H1 (cell line): ENCODE data around the gene TMEM115. TPM values are rescaled to one million over a fixed set of nuclear protein-coding genes. Genes with fewer than 3 reads are reported as not detected.

Experiments used
- CTCF ChIA-PET: fragments of 300-600 bp; sonication (Branson Sonifier 250); formaldehyde crosslinking; loops from one replicate; lab custom pipeline; 2021; ENCODE audit not compliant: partially characterized antibody; lab: Charles Lee
- POLR2A ChIA-PET: fragments of 300-600 bp; sonication (Branson Sonifier 250); formaldehyde crosslinking; loops from one replicate; lab custom pipeline; 2021; ENCODE audit warnings: inconsistent platforms; ENCODE audit not compliant: partially characterized antibody; lab: Charles Lee
- DNase-seq, 2 experiments: peaks; one replicate each; pipeline versions ENCODE4 v3.0.0 to v3.0.0-alpha.2; 2010 to 2022; ENCODE audit warnings: low spot score in 2 of 2, low read depth in 1 of 2, mixed read lengths in 1 of 2
- FAIRE-seq: peaks from 2 replicates; lab custom pipeline; 2011; peaks lifted over from hg19 to GRCh38; lab: Jason Lieb, UNC
- H2AFZ ChIP-seq: 2 replicates; pipeline ENCODE4 v1.8.1; 2012; ENCODE audit warnings: low read length, inconsistent platforms
- H2AK5ac ChIP-seq: 2 replicates; pipeline ENCODE4 v1.6.1; 2013; ENCODE audit warnings: low read depth, low read length
- H2BK120ac ChIP-seq: replicated peaks from 2 replicates; pipeline ENCODE3; 2013; ENCODE audit warnings: low read depth, low read length, inconsistent platforms
- H2BK12ac ChIP-seq: 2 replicates; pipeline ENCODE4 v1.6.1; 2013; ENCODE audit warnings: low read depth, low read length
- H2BK15ac ChIP-seq: 2 replicates; pipeline ENCODE4 v1.6.1; 2013; ENCODE audit warnings: low read length
- H2BK20ac ChIP-seq: 2 replicates; pipeline ENCODE4 v1.6.1; 2013; ENCODE audit warnings: low read length
- H2BK5ac ChIP-seq: 2 replicates; pipeline ENCODE4 v1.6.1; 2013; ENCODE audit warnings: low read depth, low read length
- H3K14ac ChIP-seq: 2 replicates; pipeline ENCODE4 v1.6.1; 2013; ENCODE audit warnings: inconsistent platforms; ENCODE audit not compliant: insufficient read length
- H3K18ac ChIP-seq: 2 replicates; pipeline ENCODE4 v1.6.1; 2013; ENCODE audit warnings: low read length; ENCODE audit errors: extremely low read depth
- H3K23ac ChIP-seq: 2 replicates; pipeline ENCODE4 v1.6.1; 2013; ENCODE audit warnings: inconsistent platforms; ENCODE audit not compliant: insufficient read length
- H3K23me2 ChIP-seq: 2 replicates; pipeline ENCODE4 v1.6.1; 2013; ENCODE audit warnings: low read depth, low read length
- H3K27ac ChIP-seq: 2 replicates; pipeline ENCODE4 v1.6.1; 2011; ENCODE audit warnings: low read depth, low read length, inconsistent platforms
- H3K27me3 ChIP-seq, 4 experiments: replicated peaks in 1 of 4; 1 replicate in 1 of 4; 2 replicates in 3 of 4; pipeline versions ENCODE4 v1.6.1 to v1.8.1; 2011 to 2013; ENCODE audit warnings: low read length in 3 of 4, mild to moderate bottlenecking in 3 of 4, inconsistent platforms in 2 of 4, mixed read lengths in 2 of 4, moderate library complexity in 1 of 4; ENCODE audit not compliant: control insufficient read depth in 3 of 4, insufficient read depth in 3 of 4; ENCODE audit errors: extremely low read depth in 1 of 4
- H3K36me3 ChIP-seq, 4 experiments: 2 replicates each; pipeline versions ENCODE4 v1.6.1 to v1.8.1; 2011 to 2013; ENCODE audit warnings: mild to moderate bottlenecking in 4 of 4, low read length in 3 of 4, moderate library complexity in 2 of 4, control low read depth in 1 of 4, inconsistent platforms in 1 of 4; ENCODE audit not compliant: insufficient read depth in 4 of 4, control insufficient read depth in 2 of 4
- H3K4ac ChIP-seq: replicated peaks from 2 replicates; pipeline ENCODE3; 2013; ENCODE audit warnings: low read length, low read depth, mixed read lengths, inconsistent platforms; ENCODE audit not compliant: insufficient read length
- H3K4me1 ChIP-seq, 4 experiments: replicated peaks in 1 of 4; 1 replicate in 1 of 4; 2 replicates in 3 of 4; pipeline versions ENCODE4 v1.6.1 to v1.8.1; 2011 to 2013; ENCODE audit warnings: low read length in 3 of 4, inconsistent platforms in 2 of 4, mixed read lengths in 1 of 4; ENCODE audit not compliant: insufficient read depth in 4 of 4, control insufficient read depth in 3 of 4
- H3K4me2 ChIP-seq, 2 experiments: 2 replicates each; pipeline versions ENCODE4 v1.6.1 to v1.8.1; 2011 to 2013; ENCODE audit warnings: low read depth in 2 of 2, low read length in 2 of 2, control low read depth in 1 of 2, inconsistent platforms in 1 of 2, mild to moderate bottlenecking in 1 of 2; ENCODE audit not compliant: insufficient read depth in 1 of 2
- H3K4me3 ChIP-seq, 4 experiments: fragments of 200-600, 300-600 bp in 1 of 4; sonication (generic), shearing (Covaris generic), sonication (Bioruptor Twin) in 1 of 4; 2 replicates each; pipeline versions ENCODE4 v1.5.1 to v1.8.1; 2011 to 2016; ENCODE audit warnings: low read length in 4 of 4, low read depth in 3 of 4, control low read depth in 2 of 4, inconsistent platforms in 2 of 4, mild to moderate bottlenecking in 2 of 4, mixed read lengths in 1 of 4, moderate library complexity in 1 of 4; ENCODE audit not compliant: insufficient read depth in 2 of 4; ENCODE audit errors: extremely low read depth in 1 of 4
- H3K56ac ChIP-seq: replicated peaks from 2 replicates; pipeline ENCODE3; 2013; ENCODE audit warnings: low read depth, mild to moderate bottlenecking, mixed read lengths, low read length, inconsistent platforms; ENCODE audit not compliant: insufficient read length
- H3K79me1 ChIP-seq: 2 replicates; pipeline ENCODE4 v1.6.1; 2013; ENCODE audit warnings: low read depth, low read length, control low read depth
- H3K79me2 ChIP-seq, 2 experiments: 2 replicates each; pipeline versions ENCODE4 v1.6.1 to v1.8.1; 2012 to 2013; ENCODE audit warnings: low read length in 2 of 2, mild to moderate bottlenecking in 2 of 2, inconsistent platforms in 1 of 2; ENCODE audit not compliant: insufficient read depth in 2 of 2, control insufficient read depth in 1 of 2
- H3K9ac ChIP-seq, 4 experiments: replicated peaks in 1 of 4; 1 replicate in 1 of 4; 2 replicates in 3 of 4; pipeline versions ENCODE4 v1.6.1 to v1.8.1; 2011 to 2013; ENCODE audit warnings: low read depth in 3 of 4, low read length in 3 of 4, control low read depth in 2 of 4, mild to moderate bottlenecking in 2 of 4, moderate library complexity in 2 of 4, inconsistent platforms in 1 of 4; ENCODE audit errors: extremely low read depth in 1 of 4
- H3K9me3 ChIP-seq, 2 experiments: 2 replicates each; pipeline versions ENCODE4 v1.6.1 to v1.8.1; 2012 to 2013; ENCODE audit warnings: mild to moderate bottlenecking in 2 of 2, moderate library complexity in 2 of 2, control low read depth in 1 of 2, inconsistent platforms in 1 of 2, low read depth in 1 of 2, low read length in 1 of 2, mixed read lengths in 1 of 2; ENCODE audit not compliant: insufficient read depth in 2 of 2
- H4K20me1 ChIP-seq, 2 experiments: replicated peaks in 1 of 2; 2 replicates each; pipeline versions ENCODE3 to v1.8.1; 2011 to 2013; ENCODE audit warnings: inconsistent platforms in 2 of 2, low read length in 2 of 2, mild to moderate bottlenecking in 1 of 2; ENCODE audit not compliant: insufficient read depth in 2 of 2, control insufficient read depth in 1 of 2
- H4K5ac ChIP-seq: 2 replicates; pipeline ENCODE4 v1.6.1; 2013; ENCODE audit warnings: low read length, low read depth, mixed read lengths, inconsistent platforms; ENCODE audit not compliant: insufficient read length
- H4K8ac ChIP-seq: 2 replicates; pipeline ENCODE4 v1.8.0; 2013; ENCODE audit warnings: mild to moderate bottlenecking, moderate library complexity, low read length, inconsistent platforms; ENCODE audit not compliant: insufficient read depth; ENCODE audit errors: extremely low read depth
- H4K91ac ChIP-seq: replicated peaks from 2 replicates; pipeline ENCODE3; 2013; ENCODE audit warnings: low read length, mixed read lengths, inconsistent platforms; ENCODE audit not compliant: insufficient read length
- WGBS, 2 experiments: shearing (Covaris generic) in 1 of 2; methylation state at CpG; one replicate each; pipeline versions ENCODE4 v1.1.6 to v1.1.7; 2013 to 2015; ENCODE audit warnings: low lambda C conversion rate in 2 of 2, mixed read lengths in 2 of 2, inconsistent platforms in 1 of 2, low coverage in 1 of 2, missing lambda C conversion rate in 1 of 2; ENCODE audit not compliant: insufficient replicate concordance in 2 of 2, insufficient coverage in 1 of 2, insufficient read length in 1 of 2; ENCODE audit errors: extremely low coverage in 1 of 2, missing lambda C conversion rate in 1 of 2; 5-methylcytosine and 5-hydroxymethylcytosine counted together
- polyA plus RNA-seq, 7 experiments: library from polyadenylated mRNA; depleted of rRNA in 3 of 7; stranded (reverse) in 5 of 7; unstranded in 2 of 7; fragments of >200 nt in 5 of 7; fragments of 200-250 nt in 2 of 7; gene quantifications; 1 replicate in 5 of 7; 2 replicates in 1 of 7; 4 replicates in 1 of 7; pipeline versions ENCODE4 v1.2.1 to v1.2.3, GENCODE V29; 2011 to 2013; ENCODE audit warnings: missing spikeins in 2 of 7, mixed read lengths in 2 of 7
- total RNA-seq: library from RNA; stranded (reverse); fragmentation: NEBNext Ultra II Directional; extraction: Animal tissue kit (Norgen Biotek cat#: 25700); gene quantifications from 2 replicates; pipeline ENCODE4 v1.2.1, GENCODE V29; 2021

The TMEM115 gene
- total and polyA plus RNA-seq, 2 of the 8 experiments (the other 6 are each of a cell fraction or from before 2014, with no cell fraction given), result 25.4 to 32.4 TPM

DNA sequence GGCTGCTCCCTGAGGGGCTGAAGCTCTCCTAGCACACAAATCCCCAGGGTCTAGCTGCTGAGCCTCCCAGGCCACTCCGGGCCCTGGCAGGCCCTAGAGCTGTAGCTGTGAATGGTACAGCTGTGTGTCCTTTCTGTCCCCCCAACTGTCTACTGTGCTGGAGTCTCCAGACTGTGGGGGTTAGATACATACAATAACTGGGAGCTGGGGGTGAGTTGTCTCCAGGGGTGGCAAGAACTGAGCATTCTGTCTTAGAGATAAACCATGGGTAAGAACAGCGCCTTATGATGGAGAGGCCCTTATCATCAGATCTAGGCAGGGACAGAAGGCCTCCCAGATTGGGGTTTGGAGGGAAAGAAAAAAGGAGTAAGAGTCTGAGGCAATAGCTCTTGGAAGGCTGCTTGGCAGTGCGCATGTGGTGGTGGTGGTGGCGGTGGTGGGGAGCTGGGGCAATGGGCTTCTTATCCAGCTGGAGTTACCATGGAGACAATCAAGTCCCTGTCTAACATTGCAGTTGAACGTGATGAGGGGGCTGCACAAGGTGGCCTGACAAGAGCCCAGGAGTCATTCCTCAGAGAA lies 5.0 kb downstream of the TMEM115 start:
- no peak for DNase-seq
- Histone ChIP-seq H3K9ac (no peak overlapping the region), H3K23ac (no peak overlapping the region), H3K79me2 (peaks cover 0 to 26% of the 10 kb centered on the region in 2 experiments; a peak in 2 of 4 replicates), H4K20me1 (peaks cover 9 to 22% of the 10 kb centered on the region in 2 experiments), H4K8ac (no peak overlapping the region), H3K79me1 (peaks cover 16% of the 10 kb centered on the region), H2AK5ac (no peak overlapping the region), H3K27me3 (no peaks in the 10 kb centered on the region; a peak in 1 of 7 replicates), H2AFZ (no peak overlapping the region), H3K4ac (no peak overlapping the region), H3K4me3 (no peak overlapping the region), H3K27ac (no peak overlapping the region), H2BK20ac (no peak overlapping the region), H3K18ac (no peak overlapping the region), H3K23me2 (peaks cover 17% of the 10 kb centered on the region), H3K4me1 (peaks cover 0 to 22% (median 15%) of the 10 kb centered on the region in 4 experiments; a peak in 6 of 7 replicates), H4K91ac (no peak overlapping the region), H3K4me2 (no peak overlapping the region), H3K36me3 (peaks cover 3 to 10% (median 5%) of the 10 kb centered on the region in 4 experiments; a peak in 5 of 8 replicates), H2BK5ac (no peak overlapping the region), H3K9me3 (no peaks in the 10 kb centered on the region), H2BK12ac (no peak overlapping the region), H2BK15ac (no peak overlapping the region), H4K5ac (no peak overlapping the region), H3K56ac (no peak overlapping the region), H2BK120ac (no peak overlapping the region), H3K14ac (no peak overlapping the region)
- POLR2A ChIA-PET, result interaction anchor here (0.6 to 3.3 kb wide), 7 partner anchors 10 to 198 kb away, joined by 3 to 16 read pairs (median 3); partner anchors contain the start of gene TUSC2
- WGBS, 2 experiments, result 86% methylated on average over 5 of the region's 5 CpGs; no CpG with 5 or more reads in 1 of the 2 experiments
- no peak for FAIRE-seq
- CTCF ChIA-PET, result interaction anchor here (0.6 to 13.4 kb wide), 18 partner anchors 9 to 260 kb away, joined by 3 to 136 read pairs (median 3); partner anchors contain the start of genes CISH, HYAL2 and ZMYND10
